Activated T-cell treated with anti-CD3 and anti-CD28 coated beads, Interleukin-2, amount 50 U/mL, for 48 hours (primary cell): Measurements from ENCODE around the gene NRCAM.
"Not testable (repeated sequence)": the region's sequence is repeated elsewhere in the genome, so short reads cannot be mapped to it uniquely, and the experiment has no call there.

Source experiments
- DNase-seq, 2 experiments: peaks; one replicate each; pipeline ENCODE4 v3.0.0-alpha.2; 2020

The NRCAM gene

DNA sequence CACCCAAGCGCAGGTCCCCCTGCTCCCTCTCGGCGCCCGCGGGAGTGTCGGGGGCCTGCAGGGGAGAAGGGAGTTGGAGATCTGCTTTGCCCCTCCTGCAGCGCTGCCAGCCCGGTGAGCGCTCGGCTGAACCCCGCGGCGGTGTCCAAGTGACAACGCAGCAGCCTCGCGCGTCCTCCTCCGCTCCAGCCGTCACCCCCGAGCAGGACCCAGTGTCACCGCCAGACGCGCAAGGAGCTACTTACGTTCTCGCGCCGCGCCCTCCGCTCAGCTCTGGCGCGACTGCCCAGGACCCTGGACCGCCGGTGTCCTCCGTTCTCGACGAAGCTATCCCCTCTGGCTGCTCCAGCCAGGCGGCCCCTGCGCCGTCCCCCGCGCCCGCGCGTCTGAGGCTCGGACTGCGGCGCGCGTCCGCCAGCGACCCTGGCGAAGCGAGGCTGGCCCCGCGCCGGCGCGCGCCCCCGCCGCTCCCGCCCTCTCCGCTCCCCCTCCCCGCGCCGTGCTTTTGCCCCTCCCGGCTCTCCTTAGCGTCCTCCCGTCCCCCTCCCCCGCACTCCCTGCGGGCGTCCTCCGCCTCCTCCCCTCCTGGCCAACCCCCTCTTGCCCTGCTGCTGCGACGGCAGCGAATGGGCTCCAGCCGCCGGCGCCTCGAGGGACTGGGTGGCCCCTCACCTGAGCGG is at the start of gene NRCAM:
TSS of gene NRCAM (minus strand) at position 439 of the 680 bp plus-strand sequence. CDS start 216,372 bp downstream, outside the sequence.
- DNase-seq: peak; percentile 55 to 65

DNA sequence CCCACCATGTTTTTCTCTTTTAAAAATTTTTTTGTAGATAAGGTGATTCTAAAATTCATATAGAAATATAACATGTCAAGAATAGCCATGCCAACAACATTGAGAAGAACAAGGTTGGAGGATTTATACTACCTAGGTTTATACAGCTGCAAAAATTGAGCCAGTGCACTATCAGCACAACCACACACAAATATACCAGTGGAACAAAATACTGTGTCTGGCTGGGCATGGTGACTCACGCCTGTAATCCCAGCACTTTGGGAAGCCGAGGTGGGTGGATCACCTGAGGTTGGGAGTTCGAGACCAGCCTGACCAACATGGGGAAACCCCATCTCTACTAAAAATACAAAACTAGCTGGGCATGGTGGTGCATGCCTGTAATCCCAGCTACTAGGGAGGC is 48.3 kb upstream of the NRCAM start:
- DNase-seq: peak in 1 of 2 experiments; percentile 36

DNA sequence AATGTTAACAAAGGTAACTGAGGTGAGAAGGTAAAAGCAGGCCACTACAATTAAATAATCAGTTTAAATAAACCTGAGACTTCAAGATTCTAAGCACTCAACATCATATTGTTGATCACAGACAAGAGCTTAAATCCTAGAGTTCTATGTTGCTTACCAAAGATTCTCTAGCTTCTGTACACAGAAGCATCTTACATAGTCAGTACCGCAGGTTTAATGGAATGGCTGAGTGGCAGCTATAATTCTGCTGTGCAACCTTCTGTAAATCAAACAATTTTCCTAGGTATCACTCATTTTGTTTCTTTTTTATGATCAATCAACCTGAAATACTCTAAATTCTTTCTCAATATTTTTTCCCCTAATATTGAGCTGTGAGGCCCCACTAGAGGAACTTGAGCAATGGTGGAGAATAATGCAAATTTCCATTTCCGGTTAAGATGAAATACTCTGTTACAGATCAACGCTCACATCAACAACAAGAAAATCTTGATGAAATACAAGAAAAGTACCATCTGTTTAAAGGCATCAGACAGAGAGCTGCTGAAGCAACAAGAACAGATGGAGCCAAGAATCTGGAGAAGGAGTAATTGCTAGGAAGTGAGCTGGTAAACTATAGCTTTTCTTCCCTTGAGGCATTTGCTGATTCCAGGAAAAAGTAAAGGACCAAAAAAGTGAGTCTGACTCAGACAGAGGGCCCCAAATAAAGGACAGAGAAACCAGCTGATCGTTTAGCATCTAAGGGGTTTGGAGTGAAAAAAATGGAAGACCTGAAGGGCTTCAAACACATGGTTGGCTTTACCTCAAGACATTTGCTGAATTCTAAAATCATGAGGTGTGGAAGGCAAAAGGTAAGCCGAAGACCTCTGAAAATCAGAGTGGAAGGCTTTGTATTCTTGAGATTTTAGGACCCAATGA is 47.1 kb upstream of the NRCAM start:
- no peak for DNase-seq

DNA sequence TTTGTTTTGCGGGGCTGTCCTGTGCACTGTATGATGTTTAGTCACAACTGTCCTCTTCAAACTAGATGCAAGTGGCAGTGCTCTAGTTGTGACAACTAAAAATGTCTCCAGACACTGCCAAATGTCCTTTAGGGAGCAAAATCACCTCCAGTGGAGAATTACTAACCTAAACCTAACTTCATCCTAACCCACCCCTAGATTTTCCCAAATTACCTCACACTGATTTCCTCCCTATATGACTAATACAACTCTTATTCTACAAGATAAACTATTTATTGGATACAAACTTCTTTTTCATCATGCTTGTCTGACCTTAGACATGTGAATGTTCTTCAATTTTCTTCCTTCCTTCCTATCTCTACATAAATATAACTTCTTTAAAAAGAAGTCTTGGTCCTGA is 43.3 kb upstream of the NRCAM start:
- DNase-seq: no peak

DNA sequence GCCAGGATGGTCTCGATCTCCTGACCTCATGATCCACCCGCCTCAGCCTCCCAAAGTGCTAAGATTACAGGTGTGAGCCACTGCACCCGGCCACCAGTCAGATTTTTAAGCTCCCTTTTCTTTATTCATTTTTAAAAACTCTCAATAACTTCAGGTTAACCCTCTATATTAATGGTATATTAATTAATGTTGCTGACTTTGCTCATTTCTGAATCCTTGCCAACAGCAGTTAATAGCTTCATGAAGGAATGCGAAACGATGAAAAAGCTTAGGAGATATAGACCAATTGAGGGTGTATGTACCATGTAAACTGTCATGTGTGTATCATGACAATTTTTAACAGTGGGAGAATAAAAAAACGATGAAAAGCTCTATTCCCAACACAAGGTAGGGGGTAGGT is 42.2 kb upstream of the NRCAM start:
- no peak for DNase-seq

DNA sequence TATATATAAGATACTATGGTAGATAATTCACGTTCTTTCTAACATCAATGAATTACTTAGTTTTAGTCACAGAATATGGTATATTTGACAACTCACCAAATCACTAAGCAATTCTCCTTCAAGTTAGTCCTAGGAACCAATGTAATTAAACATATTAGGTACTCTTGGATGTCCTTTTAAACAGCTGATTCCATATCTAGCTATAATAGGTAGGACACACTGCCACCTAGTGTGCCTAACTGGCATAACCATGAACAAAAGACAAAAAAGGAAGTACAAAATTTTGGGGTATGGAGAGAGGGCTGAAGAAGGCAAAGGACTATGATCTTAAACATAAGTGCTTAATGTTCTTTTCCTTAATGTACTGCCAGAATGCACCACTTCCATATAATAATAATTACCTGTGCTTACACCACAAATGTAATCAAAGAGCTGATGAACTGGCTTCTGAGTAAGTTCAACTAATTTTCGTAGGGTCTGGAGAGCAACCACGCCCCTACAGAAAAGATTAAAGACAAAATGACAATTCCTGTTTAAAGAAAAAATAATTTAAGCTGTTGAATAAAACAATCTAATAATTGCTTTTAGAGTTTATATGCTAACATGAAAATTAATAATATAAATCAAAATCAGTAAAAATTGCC is 41.0 kb upstream of the NRCAM start:
- peak; percentile 31 to 35 for DNase-seq

DNA sequence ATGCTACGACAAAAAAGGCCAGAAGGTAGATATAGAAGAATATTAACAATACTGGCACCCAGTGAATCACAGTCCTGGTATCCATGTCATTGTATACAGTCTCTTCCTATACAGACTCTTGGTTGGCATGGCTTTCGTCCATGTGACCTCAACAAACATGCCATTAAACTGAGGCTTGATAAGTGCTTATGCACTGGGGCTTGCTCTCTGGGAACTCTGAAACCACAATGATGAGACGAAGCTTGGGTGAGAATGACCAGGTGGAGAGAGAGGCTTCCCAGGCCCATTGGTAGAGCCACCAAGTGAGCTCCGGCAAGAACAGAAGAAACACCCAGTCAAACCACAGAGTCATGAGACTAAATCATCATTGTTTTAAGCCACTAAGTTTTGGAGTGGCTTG is 36.5 kb upstream of the NRCAM start:
- DNase-seq: no peak

DNA sequence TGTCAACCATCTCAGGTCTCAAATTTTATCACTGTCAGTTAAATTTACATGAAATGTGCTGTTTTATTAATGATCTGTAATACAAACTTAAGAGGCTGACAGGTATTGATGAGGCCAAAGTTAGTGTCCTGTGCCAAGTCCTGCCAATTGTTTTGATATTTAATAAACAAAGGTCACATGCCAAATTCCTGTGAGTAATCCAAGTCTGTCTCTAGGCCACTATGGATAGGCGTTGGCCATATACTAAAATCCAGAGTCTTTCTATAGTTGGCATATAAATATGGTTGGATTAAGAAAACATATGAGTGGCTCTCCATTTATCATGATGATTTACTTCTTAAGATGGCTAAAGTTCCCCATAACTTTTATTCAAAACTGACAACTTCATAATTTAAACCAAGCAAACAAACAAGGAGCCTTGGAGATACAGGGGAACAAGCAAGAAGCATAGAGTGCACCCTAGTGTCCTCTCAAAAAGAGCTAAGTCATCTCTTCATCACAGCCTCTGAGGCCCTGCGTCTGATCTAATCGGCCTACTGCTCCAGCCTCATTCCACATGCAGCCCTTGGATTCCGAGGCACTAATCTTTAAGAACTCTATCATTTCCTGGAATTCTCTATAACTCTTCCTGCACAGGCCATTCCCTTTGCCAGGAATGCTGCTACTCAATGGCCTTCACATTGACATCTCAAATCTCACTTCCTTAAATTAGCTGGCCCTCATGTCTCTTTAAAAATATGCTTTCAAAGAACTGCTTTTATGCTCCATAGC is 32.7 kb upstream of the NRCAM start:
- no peak for DNase-seq

DNA sequence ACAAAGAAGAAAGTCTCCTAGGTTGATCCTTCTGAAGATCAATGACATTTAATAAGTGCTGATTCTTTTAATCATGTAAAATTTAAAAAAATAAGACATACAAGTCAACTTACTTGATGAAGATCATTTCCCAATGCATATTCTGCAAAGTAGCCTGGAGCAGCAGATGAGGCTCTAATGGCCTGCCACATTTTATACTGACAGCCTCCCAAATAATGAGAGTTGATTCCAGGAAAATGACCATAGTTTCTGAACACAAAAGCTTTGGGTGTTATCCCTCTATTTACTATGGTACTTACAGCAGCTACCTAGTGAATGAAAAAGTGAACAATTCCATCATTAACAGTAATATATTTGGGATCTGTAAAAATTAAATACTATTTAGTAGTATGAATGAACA is 31.4 kb upstream of the NRCAM start:
- no peak for DNase-seq

DNA sequence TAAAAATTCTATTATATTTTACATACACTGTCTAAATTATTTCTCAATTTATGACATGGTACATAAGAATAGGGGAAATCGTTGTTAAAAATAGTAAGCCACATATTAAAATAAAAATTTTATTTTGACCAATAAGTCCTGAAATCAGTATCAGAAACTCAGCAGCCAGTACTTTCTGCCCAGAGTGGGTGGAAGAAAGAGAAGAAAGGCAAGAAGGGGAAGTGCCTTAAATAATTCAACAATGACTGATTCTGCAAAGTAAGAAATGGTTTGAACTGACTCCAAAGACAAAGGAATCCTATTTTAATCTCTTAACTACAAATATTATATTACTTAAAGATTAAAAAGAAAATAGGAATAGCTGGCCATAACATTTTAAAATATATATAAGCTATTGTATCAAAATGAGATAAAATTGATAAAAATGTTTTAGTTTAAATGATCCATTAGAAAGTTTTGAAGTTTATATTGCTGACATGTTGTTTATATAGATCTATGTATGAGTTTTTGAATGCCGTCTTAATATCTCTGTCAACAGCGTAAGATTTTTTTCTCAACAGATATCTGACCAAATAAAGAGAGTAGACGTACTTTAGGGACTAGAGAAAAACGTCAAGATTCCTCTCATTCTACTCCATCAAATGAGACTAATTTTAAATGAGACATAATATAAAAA is 30.2 kb upstream of the NRCAM start:
- DNase-seq: no peak

DNA sequence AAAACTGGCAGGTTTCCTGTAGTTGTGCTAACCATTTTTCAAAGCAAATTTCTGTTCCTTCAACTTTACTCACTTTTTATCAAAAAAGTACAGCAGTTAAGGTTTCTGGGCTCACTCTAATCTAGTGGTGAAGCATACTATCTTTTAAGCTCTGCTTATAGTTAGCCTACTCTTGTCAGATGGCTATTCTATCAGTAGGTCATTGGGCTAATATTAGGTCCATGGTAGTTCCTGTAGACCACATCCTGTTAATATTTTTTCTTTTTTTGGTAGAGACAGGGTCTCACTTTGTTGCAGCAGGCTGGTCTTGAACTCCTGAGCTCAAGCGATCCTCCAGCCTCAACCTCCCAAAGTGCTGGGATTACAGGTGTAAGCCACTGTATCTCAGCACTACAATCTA is 27.9 kb upstream of the NRCAM start:
- DNase-seq: no peak

DNA sequence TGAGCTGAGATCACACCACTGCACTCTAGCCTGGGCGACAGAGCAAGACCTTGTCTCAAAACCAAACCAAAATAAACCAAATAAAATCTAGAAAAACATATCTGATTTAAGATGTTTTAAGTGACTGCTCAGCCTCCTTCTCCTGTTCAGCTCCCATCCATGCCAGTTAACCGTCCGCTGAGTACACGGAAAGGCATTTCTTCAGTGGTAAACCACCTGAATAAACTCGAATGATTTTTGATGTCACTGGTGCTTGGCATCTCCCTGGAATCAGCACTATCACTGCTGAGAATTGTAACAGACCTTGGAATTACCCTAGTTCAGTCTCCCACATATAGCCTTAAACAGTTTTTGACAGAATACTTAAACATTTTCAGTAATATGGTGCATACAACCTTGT is 24.1 kb upstream of the NRCAM start:
- DNase-seq: no peak

DNA sequence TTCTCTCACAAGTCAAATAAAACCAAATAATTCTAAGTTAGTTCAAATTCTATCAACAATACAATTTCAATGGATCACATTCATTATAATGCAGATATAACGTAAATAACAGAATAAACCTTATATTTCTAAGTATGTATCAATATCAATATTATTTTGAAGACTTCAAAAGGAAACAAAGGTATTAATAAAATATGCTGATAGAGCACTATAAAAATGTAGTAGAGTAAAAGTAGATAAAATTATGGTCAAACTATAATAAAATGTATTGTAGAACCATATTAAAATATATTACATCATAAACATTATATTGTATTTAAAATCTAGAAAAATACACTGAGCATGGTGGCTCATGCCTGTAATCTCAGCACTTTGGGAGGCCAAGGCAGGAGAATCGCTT is 23.5 kb upstream of the NRCAM start:
- DNase-seq: no peak

DNA sequence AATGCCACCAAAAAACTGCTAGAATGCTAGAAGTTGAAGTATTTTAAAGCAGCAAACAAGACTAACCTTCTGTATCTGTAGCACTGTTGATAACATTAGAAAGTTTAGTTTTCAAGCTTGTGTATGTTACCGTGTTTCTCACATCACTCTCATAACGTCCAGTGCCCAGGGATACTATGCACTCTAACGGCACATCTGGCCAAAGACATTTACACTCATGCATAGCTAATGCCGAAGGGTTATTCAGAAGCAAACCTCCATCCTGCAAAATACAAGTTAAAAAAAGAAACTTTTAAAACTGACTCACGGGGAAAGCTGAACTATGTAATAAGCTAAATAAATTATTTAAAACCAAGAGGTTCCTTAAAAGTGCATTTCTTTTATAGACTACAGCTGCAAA is 22.9 kb upstream of the NRCAM start:
- no peak for DNase-seq

DNA sequence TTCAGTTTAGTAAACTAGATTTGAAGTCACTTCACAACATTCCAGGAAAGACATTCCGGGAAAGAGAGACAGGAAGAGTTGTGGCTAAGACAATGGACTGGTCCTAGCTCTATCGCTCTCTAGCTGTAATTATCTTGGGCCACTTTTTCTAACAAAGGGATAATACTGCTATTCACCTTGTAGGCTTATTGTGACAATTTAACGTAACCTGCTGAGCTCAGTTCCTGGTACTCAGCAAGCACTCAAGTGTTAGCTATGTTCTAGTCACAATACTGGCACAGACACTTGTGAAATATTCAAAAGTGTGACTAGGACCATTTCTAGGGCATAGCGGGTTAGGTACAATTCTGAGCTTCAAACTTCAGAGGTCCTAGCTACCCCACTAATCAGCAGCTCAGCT is 12.0 kb upstream of the NRCAM start:
- no peak for DNase-seq

DNA sequence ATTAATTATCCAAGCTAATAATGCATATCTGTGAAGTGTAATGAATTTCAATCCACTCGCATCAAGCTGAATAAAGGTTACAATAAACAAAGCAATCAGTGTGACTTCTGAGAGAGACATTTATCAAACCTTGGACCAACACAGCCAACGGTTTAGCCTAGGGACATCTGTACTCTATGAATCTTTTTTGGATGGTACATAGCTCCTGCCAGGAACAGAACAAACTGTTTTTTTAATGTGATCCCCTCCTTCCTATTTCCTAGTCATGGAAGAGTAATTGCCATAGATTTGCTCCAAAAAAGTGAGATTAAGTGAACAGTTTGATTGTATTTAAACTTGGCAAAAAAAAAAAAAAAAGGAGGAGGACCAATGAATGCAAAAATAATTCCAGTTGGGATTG is 11.2 kb upstream of the NRCAM start:
- DNase-seq: no peak

DNA sequence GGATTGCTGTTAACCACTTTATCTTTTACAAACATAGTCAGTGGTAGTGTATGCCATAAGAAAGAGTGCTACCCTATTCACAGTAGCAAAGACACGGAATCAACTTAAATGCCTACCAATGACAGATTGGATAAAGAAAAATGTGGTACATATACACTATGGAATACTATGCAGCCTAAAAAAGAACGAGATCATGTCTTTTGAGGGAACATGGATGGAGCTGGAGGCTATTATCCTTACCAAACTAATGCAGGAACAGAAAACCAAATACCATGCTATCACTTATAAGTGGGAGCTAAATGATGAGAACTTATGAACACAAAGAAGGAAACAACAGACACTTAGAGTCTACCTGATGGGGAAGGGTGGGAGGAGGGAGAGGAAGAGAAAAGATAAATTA is 10.1 kb upstream of the NRCAM start:
- DNase-seq: not testable (repeated sequence)

DNA sequence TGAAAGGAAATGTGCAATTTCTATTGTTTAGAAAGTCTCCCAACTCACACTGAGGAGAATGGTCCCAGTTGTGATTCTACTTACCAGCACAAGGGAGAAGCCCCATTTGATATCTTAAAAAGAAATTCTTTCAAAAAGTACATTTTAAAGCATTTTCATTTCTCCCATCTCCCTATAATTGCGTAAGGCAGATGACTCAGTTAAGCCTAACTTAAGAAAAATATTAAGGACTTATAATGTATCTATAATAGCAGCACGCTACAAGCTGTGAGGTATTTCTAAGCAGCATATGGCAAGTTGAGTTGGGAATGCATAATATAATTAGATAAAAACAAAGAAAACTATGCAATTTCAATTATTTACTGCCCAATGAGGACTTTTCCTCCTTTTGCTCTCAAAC is 8.5 kb upstream of the NRCAM start:
- no peak for DNase-seq

DNA sequence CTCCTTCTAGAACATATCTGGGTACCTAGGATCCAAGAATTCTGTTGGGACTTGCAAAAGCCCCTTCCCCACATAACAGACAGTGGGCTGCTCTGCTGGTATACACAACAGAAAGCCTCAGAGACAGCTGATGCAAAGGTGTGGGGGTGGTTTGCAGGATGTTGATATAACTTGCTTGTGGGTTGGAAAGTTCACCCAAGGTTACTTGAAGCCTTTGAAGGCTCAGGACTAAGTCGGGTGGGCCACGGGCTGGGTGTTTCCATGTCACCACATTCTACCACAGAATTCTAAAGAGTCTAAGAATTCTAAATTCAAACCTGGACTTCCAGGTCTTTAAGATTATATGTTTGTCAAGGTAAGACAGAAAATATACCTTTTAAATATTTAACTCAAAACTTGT is 7.4 kb upstream of the NRCAM start:
- DNase-seq: no peak

DNA sequence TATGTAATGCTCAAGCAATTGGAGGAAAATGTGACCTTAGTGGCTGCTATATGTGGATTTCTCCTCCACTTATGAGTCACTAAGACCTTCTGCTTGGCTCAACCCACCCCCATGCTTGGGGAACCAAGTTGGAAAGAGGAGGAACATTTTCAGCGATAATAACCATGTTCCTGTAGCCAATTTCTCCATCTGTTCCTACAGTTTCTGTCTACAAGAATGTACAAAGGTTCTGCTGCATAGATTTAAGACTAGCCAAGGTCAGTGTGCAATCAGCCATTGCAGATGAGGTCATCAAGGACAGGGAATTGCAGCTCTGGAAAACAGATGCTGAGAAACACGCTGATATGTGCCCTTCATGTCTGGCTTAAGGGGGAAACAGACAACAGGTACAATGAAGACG is 5.6 kb upstream of the NRCAM start:
- DNase-seq: no peak

DNA sequence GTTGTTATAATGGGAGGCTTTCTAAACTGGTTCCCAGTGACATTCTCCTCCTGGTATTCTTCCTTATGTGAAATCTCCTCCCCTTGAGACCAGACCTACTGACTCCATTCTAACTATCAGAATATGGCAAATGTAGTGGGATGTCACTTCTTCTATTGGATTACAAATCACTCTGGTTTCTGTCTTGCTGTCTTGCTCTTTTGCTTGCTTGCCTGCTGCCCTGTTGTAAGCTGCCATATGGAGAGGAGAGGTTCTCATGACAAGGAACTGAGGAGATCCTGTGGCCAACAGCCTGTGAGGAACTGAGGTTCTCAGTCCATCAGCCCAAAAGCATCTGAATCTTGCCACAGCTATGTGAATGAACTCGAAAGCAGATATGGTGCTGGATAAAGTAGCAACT is 4.7 kb upstream of the NRCAM start:
- no peak for DNase-seq

DNA sequence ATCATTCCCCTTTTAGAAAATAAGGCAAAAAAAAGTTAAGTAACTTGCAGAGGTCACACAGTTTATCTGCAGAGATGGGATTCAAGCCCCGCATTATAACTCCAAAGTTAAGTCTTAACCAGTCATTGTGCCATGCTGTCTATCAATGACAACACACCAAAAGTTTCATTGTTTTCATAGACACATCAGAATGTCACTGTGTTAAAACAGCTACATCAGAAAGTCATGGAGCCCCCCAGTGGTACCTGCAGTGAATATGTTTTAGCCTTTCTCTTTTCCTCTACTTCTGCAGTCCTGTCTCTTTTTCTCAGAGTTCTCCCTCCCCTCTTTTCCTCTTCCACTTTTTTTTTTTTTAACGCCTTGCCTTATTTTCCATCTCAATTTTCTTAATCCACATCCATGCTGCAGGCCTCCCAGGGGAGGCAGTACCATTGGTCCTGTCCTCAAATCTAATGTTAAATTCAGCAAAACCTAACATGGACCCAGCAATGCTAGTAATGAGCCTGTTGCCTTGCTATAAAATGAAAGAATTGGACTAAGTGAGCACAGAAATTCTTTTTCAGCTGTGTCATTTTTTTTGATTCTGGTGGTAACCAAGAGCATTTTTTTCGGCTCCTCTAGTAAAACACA is 3.8 kb upstream of the NRCAM start:
- no peak for DNase-seq
